Stimulated activated CD8-positive, alpha-beta memory T cell treated with anti-CD3 and anti-CD28 coated beads, Interleukin-2, amount 100 ng/mL, for 48 hours (primary cell): Measurements from ENCODE around the gene ABCC6.
"Not testable (repeated sequence)": the region's sequence is repeated elsewhere in the genome, so short reads cannot be mapped to it uniquely, and the experiment has no call there.

Experiments used
- DNase-seq, 2 donors: peaks; one replicate each; pipeline ENCODE4 v3.0.0-alpha.2; 2020; ENCODE audit warnings: low read depth in 2 of 2

ABCC6 gene

DNA sequence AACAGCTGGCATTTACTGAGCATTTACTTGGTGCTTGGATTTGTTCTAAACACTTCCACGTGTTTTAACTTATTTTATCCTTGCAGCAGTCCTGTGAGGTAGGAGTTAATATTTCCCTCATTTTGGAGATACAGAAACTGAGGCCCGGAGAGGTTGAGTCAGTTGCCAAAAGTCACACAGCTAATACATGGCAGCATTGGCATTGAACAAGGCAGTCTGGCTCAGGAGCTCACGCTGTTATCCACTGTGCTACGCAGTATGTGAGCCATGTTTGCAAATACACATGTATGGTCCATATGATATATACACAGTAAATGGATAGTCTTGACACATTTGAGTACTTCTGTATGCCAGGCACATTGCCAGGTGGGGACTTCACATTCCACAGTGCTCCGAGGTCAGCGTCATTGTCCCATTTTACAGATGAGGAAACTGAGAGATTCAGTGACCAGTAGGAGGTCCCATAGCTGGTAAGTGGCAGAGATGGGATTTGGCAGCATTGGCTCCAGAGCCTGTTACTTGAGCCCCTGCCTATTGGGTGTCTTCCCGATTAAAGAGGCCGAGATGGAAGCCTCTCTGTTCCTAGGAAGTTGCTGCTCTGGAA, 110.7 kb downstream of the ABCC6 start:
- no peak for DNase-seq

DNA sequence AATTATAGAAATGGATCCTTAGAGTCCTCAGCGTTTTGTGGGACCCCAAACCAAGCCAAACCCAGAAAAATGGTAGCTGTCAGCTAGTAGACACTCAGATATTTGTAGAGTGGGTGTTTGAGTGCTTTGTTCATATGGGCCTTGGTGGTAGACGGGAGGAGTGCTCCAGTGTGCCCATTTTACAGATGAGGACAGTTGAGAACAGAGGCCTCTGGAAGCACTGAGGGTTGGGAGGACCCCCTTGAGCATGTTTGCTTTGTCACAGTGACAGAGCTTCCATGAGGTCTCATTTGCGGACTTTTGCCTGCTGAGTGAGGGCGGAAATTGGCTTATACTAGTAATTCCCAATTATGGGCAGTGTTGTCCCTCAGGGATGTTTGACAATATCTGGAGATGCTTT, 111.7 kb downstream of the ABCC6 start:
- DNase-seq = no peak

DNA sequence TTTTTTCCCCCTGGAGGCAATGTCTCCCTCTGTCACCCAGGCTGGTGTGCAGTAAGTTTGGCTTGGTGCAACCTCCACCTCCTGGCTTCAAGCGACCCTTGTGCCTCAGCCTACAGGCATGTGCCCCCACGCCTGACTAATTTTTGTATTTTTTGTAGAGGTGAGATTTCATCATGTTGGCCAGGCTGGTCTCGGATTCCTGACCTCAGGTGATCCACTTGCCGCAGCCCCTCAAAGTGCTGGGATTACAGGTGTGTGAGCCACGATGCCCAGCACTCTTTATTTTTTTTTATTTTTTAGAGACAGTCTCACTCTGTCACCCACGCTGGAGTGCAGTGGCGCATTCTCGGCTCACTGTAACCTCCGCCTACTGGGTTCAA, 113.2 kb downstream of the ABCC6 start:
- no peak for DNase-seq

DNA sequence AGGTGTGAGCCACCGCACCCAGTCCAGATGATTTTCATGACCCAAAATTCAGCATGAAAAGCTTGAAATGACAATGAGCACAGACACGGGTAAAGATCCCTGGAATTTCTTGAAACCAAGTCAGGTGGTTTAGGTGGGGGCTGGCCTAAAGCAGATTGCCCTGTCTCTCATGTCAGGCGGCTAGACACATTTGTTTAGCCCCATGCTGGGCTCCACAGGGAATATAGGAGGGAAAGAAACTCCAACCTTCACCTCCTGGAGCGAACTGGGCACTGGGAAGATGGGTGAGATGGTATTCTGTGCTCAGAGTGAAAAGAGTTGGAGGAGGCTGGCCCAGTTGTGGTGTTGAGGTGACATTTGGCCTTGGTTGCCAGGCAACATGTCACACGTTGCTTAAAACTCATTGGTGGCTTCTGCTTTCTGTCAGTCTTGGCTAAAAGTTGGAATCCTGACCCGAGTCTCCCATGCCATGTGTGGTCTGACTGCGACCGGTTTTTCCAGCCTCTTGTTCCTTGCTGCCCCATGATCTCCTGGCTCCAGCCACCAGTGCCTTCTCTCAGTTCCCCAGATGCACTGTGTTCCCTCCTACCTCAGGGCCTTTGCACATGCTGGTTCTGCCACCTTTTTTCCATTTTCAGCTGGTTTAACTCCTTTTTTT, 113.7 kb downstream of the ABCC6 start:
- DNase-seq = no peak

DNA sequence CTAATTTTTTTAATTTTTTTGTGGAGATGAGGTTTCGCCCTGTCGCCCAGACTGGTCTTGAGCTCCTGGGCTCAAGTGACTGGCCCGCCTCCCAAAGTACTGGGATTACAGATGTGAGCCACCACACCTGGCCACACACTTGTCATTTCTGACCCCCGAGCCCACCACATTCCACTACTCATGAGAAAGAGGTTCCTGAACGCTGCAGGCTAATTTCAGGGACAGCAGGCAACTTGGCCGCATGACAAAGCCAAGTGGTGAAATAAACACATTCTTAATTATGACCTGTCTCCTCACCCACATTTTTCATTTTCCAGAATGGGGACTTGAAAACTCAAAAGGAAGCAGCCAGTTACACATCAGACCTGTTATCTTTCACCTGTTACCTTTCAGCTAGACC, 114.5 kb downstream of the ABCC6 start:
- no peak for DNase-seq

DNA sequence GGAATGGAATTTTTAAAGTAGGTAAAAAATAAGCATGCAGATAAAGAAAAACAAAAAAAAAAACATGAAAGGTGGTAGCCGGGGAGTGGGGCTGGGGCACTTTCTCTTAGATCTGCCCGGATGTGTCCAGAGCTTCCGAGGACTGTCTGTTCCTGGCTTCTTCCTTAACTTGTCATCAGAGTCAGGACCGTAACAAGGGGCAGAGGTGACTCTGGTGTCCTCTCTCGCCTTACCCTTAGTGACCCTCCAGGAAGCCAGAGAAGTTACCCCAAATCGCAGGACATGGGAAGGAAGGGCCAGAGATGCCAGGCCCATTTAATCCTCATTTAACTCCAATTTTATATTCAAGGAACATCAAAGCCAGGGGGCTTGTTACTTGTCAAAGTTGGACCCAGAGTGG, 115.5 kb downstream of the ABCC6 start:
- no peak for DNase-seq

DNA sequence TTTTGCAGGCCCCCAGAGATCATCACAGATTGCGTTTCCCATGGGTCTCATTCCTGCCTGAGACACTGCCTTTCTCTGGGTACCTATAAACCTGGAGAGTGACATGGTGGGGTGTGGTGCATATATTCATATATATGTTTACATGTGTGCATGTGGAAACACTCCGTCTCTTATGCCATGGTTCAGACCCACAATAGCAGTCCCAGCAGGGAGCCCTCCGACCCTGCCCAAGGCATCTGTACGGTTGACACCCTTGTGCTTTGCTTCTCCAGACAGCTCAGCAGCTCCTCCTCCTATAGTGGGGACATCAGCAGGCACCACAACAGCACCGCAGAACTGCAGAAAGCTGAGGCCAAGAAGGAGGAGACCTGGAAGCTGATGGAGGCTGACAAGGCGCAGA, 116.8 kb downstream of the ABCC6 start:
- no peak for DNase-seq

DNA sequence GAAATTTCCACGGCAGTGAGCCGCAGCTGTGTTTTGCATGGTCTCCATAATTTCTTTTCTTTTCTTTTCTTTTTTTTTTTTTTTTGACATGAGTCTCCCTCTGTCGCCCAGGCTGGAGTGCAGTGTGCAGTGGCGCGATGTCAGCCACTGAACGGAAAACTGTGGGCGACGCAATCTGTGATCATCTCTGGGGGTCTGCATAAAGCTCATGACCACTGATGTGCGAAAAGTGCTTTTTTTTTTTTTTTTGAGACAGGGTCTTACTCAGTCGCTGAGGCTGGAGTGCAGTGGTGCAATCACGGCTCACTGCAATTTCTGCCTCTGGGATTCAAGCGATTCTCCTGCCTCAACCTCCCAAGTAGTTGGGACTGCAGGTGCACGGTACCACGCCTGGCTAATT, 117.6 kb downstream of the ABCC6 start:
- no peak for DNase-seq

DNA sequence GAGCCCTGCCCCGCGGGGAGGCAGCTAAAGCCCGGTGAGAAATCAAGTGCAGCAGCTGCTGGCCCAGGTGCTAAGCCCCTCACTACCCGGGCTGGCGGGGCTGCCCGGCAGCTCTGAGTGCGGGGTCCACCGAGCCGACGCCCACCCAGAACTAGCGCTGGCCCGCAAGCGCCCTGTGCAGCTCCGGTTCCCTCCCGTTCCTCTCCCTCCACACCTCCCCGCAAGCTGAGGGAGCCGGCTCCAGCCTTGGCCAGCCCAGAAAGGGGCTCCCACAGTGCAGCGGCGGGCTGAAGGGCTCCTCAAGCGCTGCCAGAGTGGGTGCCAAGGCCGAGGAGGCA, 118.5 kb downstream of the ABCC6 start:
- not testable (repeated sequence) for DNase-seq

DNA sequence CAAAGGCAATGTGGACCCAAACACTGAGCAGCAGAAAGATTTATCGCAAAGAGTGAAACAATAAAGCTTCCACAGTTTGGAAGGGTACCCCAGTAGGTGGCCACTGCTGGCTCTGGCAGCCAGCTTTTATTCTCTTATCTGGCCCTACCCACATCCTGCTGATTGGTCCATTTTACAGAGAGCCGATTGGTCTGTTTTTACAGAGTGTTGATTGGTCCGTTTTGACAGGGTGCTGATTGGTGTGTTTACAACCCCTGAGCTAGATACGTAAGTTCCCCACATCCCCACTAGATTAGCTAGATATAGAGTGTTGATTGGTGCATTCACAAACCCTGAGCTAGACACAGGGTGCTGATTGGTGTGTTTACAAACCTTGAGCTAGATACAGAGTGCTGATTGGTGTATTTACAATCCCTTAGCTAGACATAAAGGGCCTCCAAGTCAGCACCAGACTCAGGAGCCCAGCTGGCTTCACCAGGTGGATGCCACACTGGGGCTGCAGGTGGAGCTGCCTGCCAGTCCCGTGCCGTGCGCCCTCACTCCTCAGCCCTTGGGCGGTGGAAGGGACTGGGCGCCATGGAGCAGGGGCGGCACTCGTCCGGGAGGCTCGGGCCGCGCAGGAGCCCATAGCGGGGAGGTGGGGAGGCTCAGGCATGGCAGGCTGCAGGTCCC, 119.0 kb downstream of the ABCC6 start:
- DNase-seq = not testable (repeated sequence)

DNA sequence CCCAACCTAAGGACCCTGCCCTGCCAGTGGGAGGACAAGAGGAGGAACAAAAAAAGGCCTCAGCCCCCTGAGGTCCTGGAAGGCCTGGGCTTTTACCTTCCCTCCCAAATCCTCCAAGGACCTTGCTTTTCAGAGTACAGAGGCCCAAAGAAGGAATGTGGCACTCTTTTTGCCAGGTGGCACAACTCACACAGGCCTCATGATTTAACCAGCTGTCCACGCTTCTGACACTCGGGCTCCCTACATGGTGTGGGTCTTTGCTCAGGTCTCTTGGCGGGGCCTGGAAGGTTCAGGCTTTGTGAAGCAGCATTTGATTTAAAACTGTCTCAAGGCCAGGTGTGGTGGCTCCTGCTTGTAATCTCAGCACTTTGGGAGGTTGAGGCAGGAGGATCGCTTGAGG, 120.6 kb downstream of the ABCC6 start:
- DNase-seq = no peak

DNA sequence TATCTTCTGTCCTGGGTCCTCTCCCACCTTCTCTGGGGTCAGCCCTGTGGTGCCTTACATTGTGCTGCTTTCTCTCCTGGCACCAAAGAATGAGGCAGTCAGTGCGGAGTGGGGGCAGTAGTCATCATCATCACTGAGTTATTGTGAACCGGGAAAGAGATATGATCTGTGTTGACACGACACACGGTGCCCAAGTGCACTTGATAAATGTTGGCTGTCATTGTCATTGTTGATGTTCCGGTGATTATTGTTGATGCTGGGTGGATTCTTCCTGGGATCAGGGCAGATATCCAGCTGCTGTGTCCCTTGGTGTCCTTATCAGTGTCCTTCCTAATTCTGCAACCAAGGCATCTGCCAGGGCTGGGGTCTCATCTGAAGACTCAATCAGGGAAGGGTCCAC, 121.7 kb downstream of the ABCC6 start:
- DNase-seq = no peak

DNA sequence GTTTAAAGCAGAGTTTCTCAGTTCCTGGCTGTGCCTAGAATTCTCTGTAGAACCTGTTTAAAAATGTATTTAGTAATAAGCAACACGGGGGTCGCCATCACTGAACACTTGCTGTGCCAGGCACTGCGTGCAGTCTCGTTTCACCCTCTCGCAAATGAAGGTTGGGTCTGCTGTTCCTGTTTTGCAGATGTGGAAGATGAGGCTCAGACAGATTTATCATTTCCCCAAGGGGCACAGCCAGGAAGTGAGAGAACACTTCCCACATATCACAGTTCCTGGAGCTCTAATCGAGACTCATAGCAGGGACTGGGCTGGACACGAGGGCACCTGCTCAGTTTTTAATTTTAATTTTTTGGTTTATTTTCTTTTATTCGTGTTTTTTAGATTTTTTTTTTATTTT, 122.7 kb downstream of the ABCC6 start:
- DNase-seq = no peak

DNA sequence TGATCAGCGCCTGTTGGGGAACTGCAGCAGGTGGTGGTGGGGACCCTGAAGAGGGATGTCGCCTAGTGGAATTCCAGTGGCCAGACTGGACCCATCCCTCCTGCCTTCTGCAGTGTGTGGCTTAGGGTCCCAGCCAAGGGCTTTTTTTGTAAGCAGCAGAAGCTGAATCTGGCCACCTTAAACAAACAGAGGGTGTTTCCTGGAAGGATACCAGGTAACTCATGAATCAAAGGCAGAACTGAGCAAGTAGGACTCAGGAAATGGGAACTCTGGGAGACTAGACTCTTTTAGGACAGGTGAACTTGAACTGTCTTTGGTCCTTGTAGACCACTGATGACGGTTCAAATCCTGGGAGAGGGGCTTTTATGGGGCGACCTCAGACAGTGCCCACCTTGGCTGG, 124.0 kb downstream of the ABCC6 start:
- DNase-seq = no peak
